GM12878 (cell line): ENCODE measurements around the gene NR3C1. TPM values are rescaled to one million over a fixed set of nuclear protein-coding genes. Genes with fewer than 3 reads are reported as not detected.

Experiments used
- ATAC-seq: fragments of 200-7000 bp; cut with Tn5 transposase; 3 replicates; pipeline ENCODE4 v1.9.1; 2020; ENCODE audit warnings: mild to moderate bottlenecking, moderate library complexity
- BruUV-seq: library from RNA; stranded (reverse); fragments of 400-500 nt; replicated peaks from 2 replicates; lab custom pipeline; 2021; lab: Mats Ljungman, UMichigan
- CTCF ChIA-PET: fragments of 300-600 bp; sonication (Branson Sonifier 250); formaldehyde crosslinking; extraction: SDS; loops from one replicate; lab custom pipeline; 2021; ENCODE audit warnings: inconsistent platforms; lab: Yijun Ruan, JAX
- POLR2A ChIA-PET: fragments of 350-600 bp; formaldehyde crosslinking; extraction: SDS; loops from one replicate; lab custom pipeline; 2021; ENCODE audit warnings: inconsistent platforms; lab: Charles Lee
- RAD21 ChIA-PET: fragments of 300-600 bp; sonication (Branson Sonifier 250); formaldehyde crosslinking; loops from one replicate; lab custom pipeline; 2023; ENCODE audit warnings: antibody characterized with exemption; ENCODE audit not compliant: unreplicated experiment; lab: Charles Lee
- SMC1A ChIA-PET: fragments of 300-600 bp; sonication (Branson Sonifier 250); formaldehyde crosslinking; loops from one replicate; lab custom pipeline; 2023; ENCODE audit not compliant: unreplicated experiment, uncharacterized antibody; lab: Charles Lee
- DNase-seq: peaks from one replicate; pipeline ENCODE4 v3.0.0-alpha.2; 2011; ENCODE audit warnings: low read depth, low spot score
- FAIRE-seq: peaks from 3 replicates; lab custom pipeline; 2011; peaks lifted over from hg19 to GRCh38; lab: Jason Lieb, UNC
- H2AFZ ChIP-seq: 2 replicates; pipeline ENCODE4 v1.6.0; 2011; ENCODE audit warnings: low read depth, low read length, control low read depth; ENCODE audit not compliant: control insufficient read depth
- H3K27ac ChIP-seq: 2 replicates; pipeline ENCODE4 v1.5.1; 2011; ENCODE audit warnings: control low read depth; ENCODE audit not compliant: control insufficient read depth, insufficient read depth
- H3K27me3 ChIP-seq, 2 experiments: replicated peaks in 1 of 2; 2 replicates each; pipeline versions ENCODE4 v1.6.0 to v1.6.1; 2011; ENCODE audit warnings: low read length in 1 of 2; ENCODE audit not compliant: control insufficient read depth in 2 of 2, insufficient read depth in 2 of 2
- H3K36me3 ChIP-seq, 2 experiments: 2 replicates each; pipeline ENCODE4 v1.5.1; 2011; ENCODE audit warnings: low read length in 1 of 2; ENCODE audit not compliant: control insufficient read depth in 2 of 2, insufficient read depth in 2 of 2
- H3K4me1 ChIP-seq: 2 replicates; pipeline ENCODE4 v1.6.1; 2011; ENCODE audit warnings: mild to moderate bottlenecking, low read length, moderate library complexity, mixed read lengths; ENCODE audit not compliant: control insufficient read depth, insufficient read depth
- H3K4me2 ChIP-seq: 2 replicates; pipeline ENCODE4 v1.6.0; 2011; ENCODE audit warnings: control low read depth; ENCODE audit not compliant: control insufficient read depth, insufficient read depth
- H3K4me3 ChIP-seq: fragments of 200-600 bp; sonication (generic); 2 replicates; pipeline ENCODE4 v1.5.1; 2016
- H3K79me2 ChIP-seq: 2 replicates; pipeline ENCODE4 v1.6.0; 2011; ENCODE audit warnings: low read length; ENCODE audit not compliant: control insufficient read depth, insufficient read depth
- H3K9ac ChIP-seq: 2 replicates; pipeline ENCODE4 v1.8.0; 2011; ENCODE audit warnings: low read length, control low read depth, mixed read lengths; ENCODE audit not compliant: control insufficient read depth, insufficient read depth
- H3K9me3 ChIP-seq: replicated peaks from 3 replicates; pipeline ENCODE4 v1.5.1; 2011; ENCODE audit warnings: mild to moderate bottlenecking, low read length; ENCODE audit not compliant: control insufficient read depth, insufficient read depth
- H4K20me1 ChIP-seq: 2 replicates; pipeline ENCODE4 v1.6.0; 2011; ENCODE audit not compliant: control insufficient read depth, insufficient read depth
- ATF7 ChIP-seq: fragments of 450-650 bp; IDR thresholded peaks from 2 replicates; pipeline ENCODE4 v1.6.1; 2016; ENCODE audit warnings: low read depth, mild to moderate bottlenecking
- CHD1 ChIP-seq: IDR thresholded peaks from 2 replicates; pipeline ENCODE4 v1.6.1; 2012; ENCODE audit warnings: low read depth, low read length, improper control_type of control experiment
- CHD2 ChIP-seq: IDR thresholded peaks from 2 replicates; pipeline ENCODE4 v1.6.1; 2011; ENCODE audit warnings: low read depth, low read length, improper control_type of control experiment, borderline replicate concordance
- CREB1 ChIP-seq: IDR thresholded peaks from 2 replicates; pipeline ENCODE4 v1.6.1; 2012; ENCODE audit warnings: low read depth, mild to moderate bottlenecking, inconsistent platforms
- EP300 ChIP-seq, 2 experiments: fragments of 150-350 bp in 1 of 2; IDR thresholded peaks; 2 replicates each; pipeline ENCODE4 v1.6.1; 2011 to 2012; ENCODE audit warnings: low read depth in 2 of 2, low read length in 2 of 2, borderline replicate concordance in 1 of 2, improper control_type of control experiment in 1 of 2, inconsistent platforms in 1 of 2; ENCODE audit not compliant: control insufficient read depth in 1 of 2
- GABPA ChIP-seq: IDR thresholded peaks from 2 replicates; pipeline ENCODE4 v1.6.1; 2014; ENCODE audit warnings: antibody characterized with exemption, low read depth, mild to moderate bottlenecking, inconsistent platforms
- HDAC6 ChIP-seq: fragments of 200-600 bp; sonication (generic); IDR thresholded peaks from one replicate; pipeline ENCODE4 v1.8.0; 2017; ENCODE audit warnings: antibody characterized with exemption; ENCODE audit not compliant: unreplicated experiment
- MEF2A ChIP-seq: IDR thresholded peaks from 2 replicates; pipeline ENCODE4 v1.6.1; 2011; ENCODE audit warnings: low read depth, mild to moderate bottlenecking, low read length, moderate library complexity; ENCODE audit not compliant: insufficient read depth
- MEF2B ChIP-seq: fragments of 450-650 bp; IDR thresholded peaks from 2 replicates; pipeline ENCODE4 v1.6.1; 2018; ENCODE audit warnings: mild to moderate bottlenecking, moderate library complexity; ENCODE audit not compliant: partially characterized antibody, poor library complexity, severe bottlenecking
- NFIC ChIP-seq: IDR thresholded peaks from 2 replicates; pipeline ENCODE4 v1.6.1; 2012; ENCODE audit warnings: low read depth, mild to moderate bottlenecking, inconsistent platforms, low read length, moderate library complexity
- NFYA ChIP-seq: IDR thresholded peaks from 2 replicates; pipeline ENCODE4 v1.6.1; 2011; ENCODE audit warnings: low read depth, mild to moderate bottlenecking, low read length, improper control_type of control experiment, borderline replicate concordance
- PAX8 ChIP-seq: fragments of 450-650 bp; IDR thresholded peaks from 2 replicates; pipeline ENCODE4 v1.6.1; 2017; ENCODE audit warnings: mild to moderate bottlenecking, moderate library complexity
- RCOR1 ChIP-seq: conservative IDR thresholded peaks from 2 replicates; pipeline ENCODE4 v1.6.1; 2012; ENCODE audit warnings: low read depth, low read length, improper control_type of control experiment
- RFX5 ChIP-seq: IDR thresholded peaks from 2 replicates; pipeline ENCODE4 v1.6.1; 2011; ENCODE audit warnings: low read depth, low read length, improper control_type of control experiment
- RUNX3 ChIP-seq: IDR thresholded peaks from 2 replicates; pipeline ENCODE4 v1.6.1; 2012; ENCODE audit warnings: low read length, inconsistent platforms
- TBL1XR1 ChIP-seq: IDR thresholded peaks from 2 replicates; pipeline ENCODE4 v1.6.1; 2012; ENCODE audit warnings: low read depth, low read length, improper control_type of control experiment
- TCF7 ChIP-seq: IDR thresholded peaks from 2 replicates; pipeline ENCODE4 v1.6.1; 2014; ENCODE audit warnings: antibody characterized with exemption, borderline replicate concordance
- YY1 ChIP-seq: IDR thresholded peaks from 2 replicates; pipeline ENCODE4 v1.6.1; 2011; ENCODE audit warnings: low read depth, mild to moderate bottlenecking, low read length
- ZNF384 ChIP-seq: IDR thresholded peaks from 2 replicates; pipeline ENCODE4 v1.6.1; 2012; ENCODE audit warnings: low read depth, mild to moderate bottlenecking, low read length, improper control_type of control experiment, borderline replicate concordance
- ZZZ3 ChIP-seq: IDR thresholded peaks from 2 replicates; pipeline ENCODE4 v1.6.1; 2011; ENCODE audit warnings: low read depth; ENCODE audit not compliant: control insufficient read depth, insufficient read length
- WGBS: methylation state at CpG from one replicate; pipeline ENCODE4 v1.1.6; 2016; ENCODE audit warnings: low lambda C conversion rate; ENCODE audit not compliant: insufficient replicate concordance, insufficient coverage; ENCODE audit errors: missing lambda C conversion rate; 5-methylcytosine and 5-hydroxymethylcytosine counted together
- in situ Hi-C: fragments of 300-500 bp; cut with MboI; formaldehyde crosslinking; loops from 9 replicates; pipeline ENCODE4 v1.14.3; 2018; ENCODE audit warnings: mixed read lengths
- intact Hi-C: fragments of 100-400 bp; cut with micrococcal nuclease; formaldehyde crosslinking; loops from one replicate; pipeline ENCODE4 v1.14.2; 2022; ENCODE audit not compliant: unreplicated experiment
- polyA plus RNA-seq, 11 experiments: library from polyadenylated mRNA; depleted of rRNA in 4 of 11; unstranded in 6 of 11; stranded (reverse) in 5 of 11; fragments of >200 nt; fragmentation: Nextera tagmentation in 4 of 11; fragmentation: Illumina TruSeq in 1 of 11; extraction: Ambion mirVana in 4 of 11; extraction: Trizol in 1 of 11; gene quantifications; 1 replicate in 1 of 11; 2 replicates in 10 of 11; pipeline versions ENCODE4 v1.2.1 to v1.2.3, GENCODE V29; 2011 to 2016; ENCODE audit warnings: inconsistent platforms in 2 of 11, missing spikeins in 2 of 11, low read depth in 1 of 11
- total RNA-seq, 4 experiments: library from RNA; depleted of rRNA in 3 of 4; stranded (reverse); fragments of >200 nt in 3 of 4; fragmentation: Illumina TruSeq in 1 of 4; extraction: Trizol in 1 of 4; gene quantifications; 2 replicates each; pipeline versions ENCODE4 v1.2.1 to v1.2.3, GENCODE V29; 2013 to 2021
- TF ChIP-seq, protein P1 (sequence below): fragments of 450-650 bp; IDR thresholded peaks from 2 replicates; pipeline ENCODE4 v1.6.1; 2017; ENCODE audit warnings: antibody characterized with exemption, mild to moderate bottlenecking, moderate library complexity
- TF ChIP-seq, protein P2 (sequence below): IDR thresholded peaks from 2 replicates; pipeline ENCODE4 v1.6.1; 2012; ENCODE audit warnings: low read length, inconsistent platforms

The NR3C1 gene
- total and polyA plus RNA-seq, 10 of the 15 experiments (the other 5 are each of a cell fraction or from before 2014, with no cell fraction given), result 49.7 to 141 (median 109) TPM

DNA sequence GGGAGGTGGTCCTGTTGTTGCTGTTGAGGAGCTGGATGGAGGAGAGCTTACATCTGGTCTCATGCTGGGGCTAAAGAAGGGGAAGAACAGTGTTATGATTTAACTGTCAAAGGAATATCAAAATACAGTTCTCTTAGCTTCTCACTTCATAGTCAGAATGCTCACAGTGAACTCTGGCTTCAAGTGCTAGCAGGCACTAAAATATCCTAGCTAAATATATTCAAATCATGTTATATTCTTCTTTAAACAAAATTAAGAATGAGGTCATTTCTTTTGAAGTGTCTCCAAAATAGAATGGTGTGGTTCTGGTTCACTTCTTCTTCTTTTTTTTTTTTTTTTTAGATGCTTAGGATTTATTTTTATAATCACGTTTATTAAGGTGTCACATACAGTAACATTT, 89.4 kb downstream of the NR3C1 start:
- no peaks in the 10 kb centered on the region for H4K20me1 ChIP-seq
- no TSS peak for BruUV-seq
- H2AFZ ChIP-seq, result no peak overlapping the region
- H3K27me3 ChIP-seq, result no peaks in the 10 kb centered on the region
- DNase-seq (no peak), ATAC-seq (peak; percentile 41), FAIRE-seq (no peak)
- H3K36me3 ChIP-seq, result peaks cover 6 to 27% of the 10 kb centered on the region in 2 experiments
- 0% methylated on average over 1 of the region's 1 CpG for WGBS
- in situ Hi-C loops, result no loop called here
- ChIA-PET CTCF (interaction anchor here (0.6 to 1.9 kb wide), 6 partner anchors 34 to 511 kb away, joined by 3 to 4 read pairs (median 4); no protein-coding TSS in a partner anchor), POLR2A (interaction anchor here (0.7 to 1.2 kb wide), 7 partner anchors 22 to 518 kb away, joined by 3 to 7 read pairs (median 3); no protein-coding TSS in a partner anchor), SMC1A (interaction anchor here (0.6 to 4.0 kb wide), 21 partner anchors 8 to 512 kb away, joined by 3 to 14 read pairs (median 4); no protein-coding TSS in a partner anchor), RAD21 (interaction anchor here (0.7 to 1.6 kb wide), 19 partner anchors 16 to 511 kb away, joined by 3 to 7 read pairs (median 3); no protein-coding TSS in a partner anchor)
- peaks cover 81% of the 10 kb centered on the region for H3K79me2 ChIP-seq
- H3K9me3 ChIP-seq, result no peaks in the 10 kb centered on the region; the same call in 2 of the 3 replicates
- no peak overlapping the region for H3K9ac ChIP-seq
- H3K4me1 ChIP-seq, result peaks cover 16% of the 10 kb centered on the region; the same call in 1 of the 2 replicates
- H3K4me2 ChIP-seq, result peak overlapping the region; percentile 24
- no peak overlapping the region for H3K4me3 ChIP-seq
- H3K27ac ChIP-seq, result peak overlapping the region; percentile 58
- intact Hi-C loops, result loop anchor here (2.0 to 10.0 kb wide), 2 partner anchors 511 to 655 kb away; no protein-coding TSS in a partner anchor
- TF ChIP-seq GABPA (no peak), TBL1XR1 (0 out of 2 replicates have a peak, but pooled peaks have one; percentile 39), CHD1 (no peak), TCF7 (peak; percentile 87), RFX5 (no peak), RCOR1 (no peak), NFYA (no peak), HDAC6 (no peak), ZZZ3 (no peak), MEF2A (peak; percentile 93), CHD2 (no peak), ATF7 (peak; percentile 91), CREB1 (peak; percentile 19; the same call in 1 of the 2 replicates), EP300 (IDR thresholded peaks at IDR 0.05; ENCODE audit: borderline replicate concordance in 1 of 2, control insufficient read depth in 1 of 2, low read depth in 2 of 2, low read length in 2 of 2) (0 out of 4 replicates have a peak, but pooled peaks of 1 of the 2 experiments have one; percentile 6), NFIC (peak; percentile 71; the same call in 1 of the 2 replicates), YY1 (no peak), RUNX3 (peak; percentile 16; the same call in 1 of the 2 replicates), ZNF384 (peak; percentile 49), MEF2B (peak; percentile 49), PAX8 (no peak)
- TF ChIP-seq, protein P1, sequence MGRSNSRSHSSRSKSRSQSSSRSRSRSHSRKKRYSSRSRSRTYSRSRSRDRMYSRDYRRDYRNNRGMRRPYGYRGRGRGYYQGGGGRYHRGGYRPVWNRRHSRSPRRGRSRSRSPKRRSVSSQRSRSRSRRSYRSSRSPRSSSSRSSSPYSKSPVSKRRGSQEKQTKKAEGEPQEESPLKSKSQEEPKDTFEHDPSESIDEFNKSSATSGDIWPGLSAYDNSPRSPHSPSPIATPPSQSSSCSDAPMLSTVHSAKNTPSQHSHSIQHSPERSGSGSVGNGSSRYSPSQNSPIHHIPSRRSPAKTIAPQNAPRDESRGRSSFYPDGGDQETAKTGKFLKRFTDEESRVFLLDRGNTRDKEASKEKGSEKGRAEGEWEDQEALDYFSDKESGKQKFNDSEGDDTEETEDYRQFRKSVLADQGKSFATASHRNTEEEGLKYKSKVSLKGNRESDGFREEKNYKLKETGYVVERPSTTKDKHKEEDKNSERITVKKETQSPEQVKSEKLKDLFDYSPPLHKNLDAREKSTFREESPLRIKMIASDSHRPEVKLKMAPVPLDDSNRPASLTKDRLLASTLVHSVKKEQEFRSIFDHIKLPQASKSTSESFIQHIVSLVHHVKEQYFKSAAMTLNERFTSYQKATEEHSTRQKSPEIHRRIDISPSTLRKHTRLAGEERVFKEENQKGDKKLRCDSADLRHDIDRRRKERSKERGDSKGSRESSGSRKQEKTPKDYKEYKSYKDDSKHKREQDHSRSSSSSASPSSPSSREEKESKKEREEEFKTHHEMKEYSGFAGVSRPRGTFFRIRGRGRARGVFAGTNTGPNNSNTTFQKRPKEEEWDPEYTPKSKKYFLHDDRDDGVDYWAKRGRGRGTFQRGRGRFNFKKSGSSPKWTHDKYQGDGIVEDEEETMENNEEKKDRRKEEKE, result no peak
- TF ChIP-seq, protein P2, sequence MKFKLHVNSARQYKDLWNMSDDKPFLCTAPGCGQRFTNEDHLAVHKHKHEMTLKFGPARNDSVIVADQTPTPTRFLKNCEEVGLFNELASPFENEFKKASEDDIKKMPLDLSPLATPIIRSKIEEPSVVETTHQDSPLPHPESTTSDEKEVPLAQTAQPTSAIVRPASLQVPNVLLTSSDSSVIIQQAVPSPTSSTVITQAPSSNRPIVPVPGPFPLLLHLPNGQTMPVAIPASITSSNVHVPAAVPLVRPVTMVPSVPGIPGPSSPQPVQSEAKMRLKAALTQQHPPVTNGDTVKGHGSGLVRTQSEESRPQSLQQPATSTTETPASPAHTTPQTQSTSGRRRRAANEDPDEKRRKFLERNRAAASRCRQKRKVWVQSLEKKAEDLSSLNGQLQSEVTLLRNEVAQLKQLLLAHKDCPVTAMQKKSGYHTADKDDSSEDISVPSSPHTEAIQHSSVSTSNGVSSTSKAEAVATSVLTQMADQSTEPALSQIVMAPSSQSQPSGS, result peak; percentile 93
